ENCODE data around the gene MAMDC2.
A peak's percentile ranks its signal among the peaks of the same experiment; 100 is the strongest.

MAMDC2 gene

GRCh38 chr9:70120834-70121510, 77.3 kb downstream of the MAMDC2 start:
- peak; percentile 92 for DNase-seq (ENCODE audit: low spot score)
- no peak overlapping the region for H3K4me3 ChIP-seq
- peak overlapping the region; percentile 60 to 80 for H3K27ac ChIP-seq
- TF ChIP-seq CTCF (IDR thresholded peaks at IDR 0.05) = no peak

DNA sequence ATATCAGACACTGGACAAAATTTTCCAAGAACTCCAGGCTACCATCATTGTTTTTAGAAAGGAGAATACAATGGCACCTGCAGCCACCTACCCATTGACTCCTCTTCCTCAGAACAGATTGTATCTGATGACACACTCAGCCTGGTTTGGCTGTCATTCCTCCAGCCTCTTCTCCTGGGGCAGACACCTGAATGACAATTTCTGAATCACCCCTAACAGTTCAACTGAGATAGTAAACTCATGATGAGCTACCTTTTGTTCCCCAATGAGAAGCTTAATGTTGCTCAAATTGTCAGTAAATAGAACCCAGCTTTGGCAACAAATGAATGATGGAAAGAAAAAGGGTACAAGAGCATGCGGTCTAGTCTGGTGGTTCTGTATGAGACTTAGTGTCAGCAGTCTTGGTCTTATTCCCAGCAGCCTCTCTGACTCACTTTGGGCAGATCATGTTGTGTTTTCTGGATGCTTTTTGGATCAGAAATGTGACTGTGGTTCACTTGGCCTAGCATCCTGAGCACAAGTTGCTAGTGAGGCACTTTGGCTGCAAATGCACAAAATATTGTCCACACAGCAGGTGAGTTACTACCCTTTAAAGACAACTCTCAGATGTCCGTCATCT, 78.3 kb downstream of the MAMDC2 start:
- Histone ChIP-seq H3K27ac (peak overlapping the region; percentile 60 to 80), H3K4me3 (no peak overlapping the region)
- no peak for TF ChIP-seq CTCF (IDR thresholded peaks at IDR 0.05)
- DNase-seq (ENCODE audit: low spot score) = no peak

DNA sequence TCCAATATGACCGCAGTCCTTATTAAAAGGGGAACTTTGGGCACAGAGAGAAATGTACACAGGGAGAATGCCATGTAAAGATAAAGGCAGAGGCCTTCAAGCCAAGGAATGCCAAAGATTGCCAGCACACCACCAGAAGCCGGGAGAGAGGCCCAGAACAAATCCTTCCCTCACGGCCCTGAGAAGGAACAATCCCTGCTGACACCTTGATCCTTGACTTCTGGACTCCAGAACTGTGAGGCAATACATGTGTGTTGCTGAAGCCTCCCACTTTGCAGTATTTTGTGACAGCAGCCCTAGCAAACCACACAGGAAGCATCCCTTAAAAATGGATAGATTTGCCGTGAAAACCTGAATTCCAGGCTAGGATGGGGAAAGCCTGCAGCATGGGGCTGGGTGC, 80.0 kb downstream of the MAMDC2 start:
- no peak overlapping the region for H3K4me3 ChIP-seq
- DNase-seq (ENCODE audit: low spot score) = no peak
- no peak overlapping the region for H3K27ac ChIP-seq
- TF ChIP-seq CTCF (IDR thresholded peaks at IDR 0.05) = no peak

GRCh38 chr9:70125621-70126263, 82.1 kb downstream of the MAMDC2 start:
- no peak overlapping the region for H3K4me3 ChIP-seq
- TF ChIP-seq CTCF (IDR thresholded peaks at IDR 0.05) = no peak
- no peak for DNase-seq (ENCODE audit: low spot score)
- H3K27ac ChIP-seq = peak overlapping the region in 1 of 2 donors; percentile 72

GRCh38 chr9:70127036-70127435, 83.4 kb downstream of the MAMDC2 start:
- Histone ChIP-seq H3K27ac (peak overlapping the region; percentile 10 to 63), H3K4me3 (no peak overlapping the region)
- TF ChIP-seq CTCF (IDR thresholded peaks at IDR 0.05) = no peak
- no peak for DNase-seq (ENCODE audit: low spot score)

DNA sequence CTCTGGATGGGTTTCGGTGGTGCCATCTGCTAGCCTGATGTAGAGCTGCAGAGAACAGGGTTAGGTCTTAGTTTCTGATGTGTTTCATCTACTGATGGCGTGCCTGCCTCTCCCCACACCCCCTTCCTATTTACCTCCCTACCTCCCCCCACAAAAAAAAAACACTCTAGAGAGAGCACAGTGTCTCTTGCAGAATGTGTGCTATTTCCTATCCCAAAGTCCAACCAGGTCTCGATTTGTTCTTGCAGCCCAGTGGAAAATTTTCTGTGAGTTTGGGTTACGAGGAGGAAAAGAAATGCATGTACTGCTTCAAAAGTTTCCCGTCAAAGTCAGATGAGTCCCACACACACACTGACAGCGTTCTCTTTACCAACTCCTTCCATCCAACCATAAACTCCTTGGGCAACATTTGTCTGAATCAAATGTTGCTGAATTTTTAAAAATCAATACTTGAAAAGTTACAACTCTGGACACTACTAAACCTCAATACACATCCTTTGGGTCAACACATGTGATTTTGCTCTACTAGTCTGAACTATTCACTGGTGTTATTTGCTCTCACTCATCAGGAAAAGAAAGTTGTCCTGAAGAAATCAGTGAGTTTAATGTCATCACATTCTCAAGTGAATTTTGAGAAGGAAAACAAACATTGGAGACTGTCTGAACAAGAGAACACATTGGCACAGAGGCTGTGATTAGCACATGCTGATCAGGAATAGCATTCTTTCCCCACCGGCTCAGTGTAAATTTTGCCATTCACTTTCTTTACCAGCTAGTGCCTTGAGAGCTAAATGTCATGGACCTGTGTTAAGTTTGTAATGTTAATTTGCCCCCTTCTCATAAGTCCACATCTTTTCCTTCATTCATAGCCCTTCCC, 84.1 kb downstream of the MAMDC2 start:
- DNase-seq (ENCODE audit: low spot score) = no peak
- no peak overlapping the region for H3K4me3 ChIP-seq
- peak overlapping the region; percentile 10 to 63 for H3K27ac ChIP-seq
- no peak for TF ChIP-seq CTCF (IDR thresholded peaks at IDR 0.05)

Measured in coronary artery (tissue), 2 donors.